Stomach (tissue), 9 donors: ENCODE data around the gene PODXL2. TPM values are rescaled to one million over a fixed set of nuclear protein-coding genes. Genes with fewer than 3 reads are reported as not detected.

Source experiments
- DNase-seq, 2 donors: peaks; one replicate each; pipeline versions ENCODE4 v3.0.0 to v3.0.0-alpha.2; 2013 to 2019
- H3K27ac ChIP-seq, 5 donors: fragments of 200-600 bp in 4 of 5; sonication (generic) in 4 of 5; one replicate each; pipeline ENCODE4 v1.5.1; 2013 to 2019; ENCODE audit warnings: mild to moderate bottlenecking in 1 of 5, moderate library complexity in 1 of 5
- H3K27me3 ChIP-seq, 3 donors: fragments of 200-600 bp; sonication (generic); one replicate each; pipeline ENCODE4 v1.5.1; 2017 to 2019; ENCODE audit warnings: mixed run types in 1 of 3
- H3K36me3 ChIP-seq, 4 donors: fragments of 200-600 bp; sonication (generic); 1 replicate in 3 of 4; 2 replicates in 1 of 4; pipeline ENCODE4 v1.5.1; 2016 to 2019
- H3K4me1 ChIP-seq, 4 donors: fragments of 200-600 bp; sonication (generic); one replicate each; pipeline ENCODE4 v1.5.1; 2016 to 2019
- H3K4me3 ChIP-seq, 4 donors: fragments of 200-600 bp; sonication (generic) in 3 of 4; one replicate each; pipeline ENCODE4 v1.5.1; 2016 to 2019; ENCODE audit warnings: mild to moderate bottlenecking in 1 of 4
- H3K9me3 ChIP-seq, 4 donors: fragments of 200-600 bp; sonication (generic); one replicate each; pipeline ENCODE4 v1.5.1; 2016 to 2019
- CTCF ChIP-seq, 7 experiments: fragments of 450-650 bp in 4 of 7; fragments of 200-600 bp in 3 of 7; sonication (generic) in 3 of 7; IDR thresholded peaks; one replicate each; pipeline ENCODE4 v1.5.1; 2016 to 2019; ENCODE audit warnings: antibody characterized with exemption in 7 of 7, control low read depth in 2 of 7, mild to moderate bottlenecking in 1 of 7
- EP300 ChIP-seq: sonication (generic); formaldehyde crosslinking; IDR thresholded peaks from one replicate; pipeline ENCODE4 v1.6.1; 2017; ENCODE audit warnings: antibody characterized with exemption
- POLR2A ChIP-seq, 4 donors: fragments of 450-650 bp; IDR thresholded peaks; one replicate each; pipeline ENCODE4 v1.6.1; 2016; ENCODE audit warnings: antibody characterized with exemption in 4 of 4, control low read depth in 2 of 4, mild to moderate bottlenecking in 1 of 4, moderate library complexity in 1 of 4
- POLR2AphosphoS5 ChIP-seq, 3 donors: sonication (generic); formaldehyde crosslinking; IDR thresholded peaks; one replicate each; pipeline ENCODE4 v1.6.1; 2016; ENCODE audit warnings: antibody characterized with exemption in 3 of 3
- WGBS, 5 donors: extraction: QIAGEN DNeasy Blood & Tissue Kit in 3 of 5; methylation state at CpG; one replicate each; pipeline versions ENCODE4 v1.1.5 to v1.1.7; 2013 to 2018; 5-methylcytosine and 5-hydroxymethylcytosine counted together
- intact Hi-C: fragments of 100-400 bp; cut with DNase I; formaldehyde crosslinking; loops from one replicate; pipeline ENCODE4 v1.15.1; 2023; ENCODE audit warnings: low total_unique reads
- polyA plus RNA-seq, 3 donors: library from polyadenylated mRNA; stranded (reverse); fragments of 200-250 nt; gene quantifications; one replicate each; pipeline ENCODE4 v1.2.3, GENCODE V29; 2013
- total RNA-seq, 5 donors: library from RNA; depleted of rRNA; stranded (reverse); fragments of >200 nt; gene quantifications; one replicate each; pipeline versions ENCODE4 v1.1.0 to v1.2.3, GENCODE V29; 2014 to 2016
- donor health status: healthy with polysubstance abuse.
- donor health status: Bipolar disorder and iron deficiency.
- donor health status: healthy.

The PODXL2 gene
- total and polyA plus RNA-seq, 8 donors: 5.3 to 50.9 (median 12.1) TPM

GRCh38 chr3:127637971-127638370, 9.0 kb downstream of the PODXL2 start:
- TF ChIP-seq EP300 (no peak), POLR2AphosphoS5 (IDR thresholded peaks at IDR 0.05) (no peak), CTCF (IDR thresholded peaks at IDR 0.05) (no peak), POLR2A (IDR thresholded peaks at IDR 0.05) (no peak)
- H3K27ac ChIP-seq: no peak overlapping the region
- H3K36me3 ChIP-seq: peaks cover 0 to 8% (median 0%) of the 10 kb centered on the region in 4 donors
- H3K4me3 ChIP-seq: no peak overlapping the region
- H3K27me3 ChIP-seq: no peaks in the 10 kb centered on the region
- no peaks in the 10 kb centered on the region for H3K4me1 ChIP-seq
- H3K9me3 ChIP-seq: no peaks in the 10 kb centered on the region
- DNase-seq: no peak
- intact Hi-C loops: no loop called here

GRCh38 chr3:127639173-127640041, 10.4 kb downstream of the PODXL2 start:
- no peak overlapping the region for H3K27ac ChIP-seq
- peaks cover 0 to 8% (median 0%) of the 10 kb centered on the region in 4 donors for H3K36me3 ChIP-seq
- intact Hi-C loops: no loop called here
- H3K27me3 ChIP-seq: no peaks in the 10 kb centered on the region
- TF ChIP-seq CTCF (IDR thresholded peaks at IDR 0.05) (no peak), POLR2AphosphoS5 (IDR thresholded peaks at IDR 0.05) (no peak), EP300 (no peak), POLR2A (IDR thresholded peaks at IDR 0.05) (no peak)
- H3K4me1 ChIP-seq: no peaks in the 10 kb centered on the region
- no peak overlapping the region for H3K4me3 ChIP-seq
- 90 to 97% (median 93%) methylated on average over 5 of the region's 5 CpGs for WGBS, 5 donors
- DNase-seq: no peak
- no peaks in the 10 kb centered on the region for H3K9me3 ChIP-seq

- DNase-seq: no peak
- Histone ChIP-seq H3K4me3 (no peak overlapping the region), H3K36me3 (peaks cover 0 to 8% (median 0%) of the 10 kb centered on the region in 4 donors), H3K4me1 (no peaks in the 10 kb centered on the region), H3K27ac (no peak overlapping the region), H3K9me3 (no peaks in the 10 kb centered on the region), H3K27me3 (no peaks in the 10 kb centered on the region)
- TF ChIP-seq POLR2AphosphoS5 (IDR thresholded peaks at IDR 0.05) (no peak), CTCF (IDR thresholded peaks at IDR 0.05) (no peak), EP300 (no peak), POLR2A (IDR thresholded peaks at IDR 0.05) (no peak)
- 96 to 100% (median 98%) methylated on average over 3 of the region's 3 CpGs for WGBS, 5 donors
- intact Hi-C loops: no loop called here
These were observed 11.0 kb downstream of the PODXL2 start for GRCh38 chr3:127640042-127640355.

- no peaks in the 10 kb centered on the region for H3K9me3 ChIP-seq
- peaks cover 0 to 2% (median 0%) of the 10 kb centered on the region in 4 donors for H3K36me3 ChIP-seq
- TF ChIP-seq EP300 (no peak), CTCF (IDR thresholded peaks at IDR 0.05) (no peak), POLR2A (IDR thresholded peaks at IDR 0.05) (no peak), POLR2AphosphoS5 (IDR thresholded peaks at IDR 0.05) (no peak)
- DNase-seq: no peak
- WGBS, 5 donors: 85 to 93% (median 86%) methylated on average over 5 of the region's 5 CpGs
- H3K4me3 ChIP-seq: no peak overlapping the region
- H3K27me3 ChIP-seq: no peaks in the 10 kb centered on the region
- no peaks in the 10 kb centered on the region for H3K4me1 ChIP-seq
- intact Hi-C loops: no loop called here
- H3K27ac ChIP-seq: no peak overlapping the region
These were observed 15.8 kb downstream of the PODXL2 start for GRCh38 chr3:127644641-127645370.
